ENCODE results near the gene C5.

DNA sequence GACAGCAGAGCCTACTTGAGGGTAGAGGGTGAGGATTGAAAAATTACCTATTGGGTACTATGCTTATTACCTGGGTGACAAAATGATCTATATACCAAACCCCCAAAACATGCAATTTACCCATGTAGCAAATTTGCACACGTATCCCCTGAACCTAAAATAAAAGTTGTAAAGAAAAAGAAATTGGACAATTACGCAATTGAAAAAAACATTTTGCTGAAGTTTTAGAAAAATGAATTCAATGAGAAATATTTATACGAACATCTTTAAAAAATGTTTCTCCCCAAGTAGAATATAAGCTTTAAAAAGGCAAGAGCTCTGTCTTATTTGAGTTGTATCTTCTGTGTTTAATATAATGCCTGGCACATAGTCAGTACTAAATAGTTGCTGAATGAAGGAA lies 93.2 kb downstream of the C5 start:
- TF ChIP-seq CTCF (conservative IDR thresholded peaks at IDR 0.05; ENCODE audit: low read length) (no peak), EZH2phosphoT487 (IDR thresholded peaks at IDR 0.05; ENCODE audit: borderline replicate concordance, low read depth, low read length) (no peak)
